Measurements from ENCODE around the gene MUC6.

- TF ChIP-seq POLR2A (IDR thresholded peaks at IDR 0.05; ENCODE audit: low read depth, low read length) (no peak), CTCF (IDR thresholded peaks at IDR 0.05; ENCODE audit: extremely low read depth in 1 of 2, insufficient read depth in 1 of 2, low read depth in 1 of 2, low read length in 2 of 2) (no peak), POLR2AphosphoS5 (IDR thresholded peaks at IDR 0.05; ENCODE audit: insufficient read depth, low read depth, low read length) (no peak), EZH2 (IDR thresholded peaks at IDR 0.05; ENCODE audit: borderline replicate concordance, low read depth, low read length, severe bottlenecking) (no peak)
Measured at GRCh38 chr11:986270-986951, 50.1 kb downstream of the MUC6 start.
